D721Med (cell line): Measurements from ENCODE around the gene GPR142.

Experiments used
- DNase-seq: peaks from one replicate; pipeline ENCODE4 v3.0.0; 2011; ENCODE audit warnings: low spot score; ENCODE audit not compliant: insufficient read length
- FAIRE-seq: peaks from 2 replicates; lab custom pipeline; 2011; peaks lifted over from hg19 to GRCh38; lab: Jason Lieb, UNC
- CTCF ChIP-seq: IDR thresholded peaks from 2 replicates; pipeline ENCODE4 v1.5.1; 2012; ENCODE audit warnings: mild to moderate bottlenecking, control low read depth; ENCODE audit not compliant: insufficient read depth; ENCODE audit errors: missing control alignments

The GPR142 gene

GRCh38 chr17:74389084-74389753, 21.9 kb downstream of the GPR142 start:
- DNase-seq (no peak), FAIRE-seq (no peak)
- no peak for TF ChIP-seq CTCF

GRCh38 chr17:74389937-74390679, 22.8 kb downstream of the GPR142 start:
- no peak for TF ChIP-seq CTCF
- DNase-seq: no peak
- FAIRE-seq: no peak

GRCh38 chr17:74390680-74391653, 23.7 kb downstream of the GPR142 start:
- DNase-seq (no peak), FAIRE-seq (no peak)
- TF ChIP-seq CTCF: no peak

- FAIRE-seq: no peak
- TF ChIP-seq CTCF: no peak
- no peak for DNase-seq
Observed at GRCh38 chr17:74391771-74392170, 24.5 kb downstream of the GPR142 start.

- DNase-seq (no peak), FAIRE-seq (no peak)
- no peak for TF ChIP-seq CTCF
Observed at GRCh38 chr17:74392848-74393247, 25.5 kb downstream of the GPR142 start.

- FAIRE-seq (no peak), DNase-seq (no peak)
- TF ChIP-seq CTCF: no peak
Observed at GRCh38 chr17:74393346-74393942, 26.1 kb downstream of the GPR142 start.
